Measurements from ENCODE around the gene TNFSF11.

The TNFSF11 gene

GRCh38 chr13:42577538-42577937 is 3.6 kb downstream of the TNFSF11 start:
- Histone ChIP-seq H3K9me3 (replicated peaks; ENCODE audit: insufficient read depth, low read length) (no peaks in the 10 kb centered on the region), H3K9ac (ENCODE audit: low read length) (no peak overlapping the region), H4K20me1 (ENCODE audit: insufficient read depth, low read length) (no peaks in the 10 kb centered on the region), H3K36me3 (replicated peaks; ENCODE audit: insufficient read depth, low read length) (no peaks in the 10 kb centered on the region), H2AFZ (ENCODE audit: low read length) (no peak overlapping the region), H3K4me3 (ENCODE audit: low read length) (no peak overlapping the region), H3K4me1 (ENCODE audit: low read length) (no peaks in the 10 kb centered on the region), H3K9me2 (replicated peaks; ENCODE audit: insufficient read depth, low read length) (no peaks in the 10 kb centered on the region), H3F3A (ENCODE audit: insufficient read depth, low read length) (no peaks in the 10 kb centered on the region), H3K27ac (ENCODE audit: low read length) (no peak overlapping the region), H3K4me2 (ENCODE audit: low read depth, low read length) (no peak overlapping the region), H3K27me3 (replicated peaks; ENCODE audit: insufficient read depth, low read length) (no peaks in the 10 kb centered on the region), H3K79me2 (ENCODE audit: low read length) (no peaks in the 10 kb centered on the region)
- TF ChIP-seq CTCF (IDR thresholded peaks at IDR 0.05; ENCODE audit: low read length) (no peak), EZH2phosphoT487 (IDR thresholded peaks at IDR 0.05; ENCODE audit: low read length) (no peak), EZH2 (optimal IDR thresholded peaks at IDR 0.05; ENCODE audit: low read depth, low read length) (no peak)
- DNase-seq, result no peak

- Histone ChIP-seq H3K4me2 (ENCODE audit: low read depth, low read length) (no peak overlapping the region), H3K9ac (ENCODE audit: low read length) (no peak overlapping the region), H2AFZ (ENCODE audit: low read length) (no peak overlapping the region), H4K20me1 (ENCODE audit: insufficient read depth, low read length) (no peaks in the 10 kb centered on the region), H3K27ac (ENCODE audit: low read length) (no peak overlapping the region), H3K4me3 (ENCODE audit: low read length) (no peak overlapping the region), H3K27me3 (replicated peaks; ENCODE audit: insufficient read depth, low read length) (no peaks in the 10 kb centered on the region), H3F3A (ENCODE audit: insufficient read depth, low read length) (no peaks in the 10 kb centered on the region), H3K36me3 (replicated peaks; ENCODE audit: insufficient read depth, low read length) (no peaks in the 10 kb centered on the region), H3K4me1 (ENCODE audit: low read length) (no peaks in the 10 kb centered on the region), H3K9me2 (replicated peaks; ENCODE audit: insufficient read depth, low read length) (no peaks in the 10 kb centered on the region), H3K79me2 (ENCODE audit: low read length) (no peaks in the 10 kb centered on the region), H3K9me3 (replicated peaks; ENCODE audit: insufficient read depth, low read length) (no peaks in the 10 kb centered on the region)
- TF ChIP-seq CTCF (IDR thresholded peaks at IDR 0.05; ENCODE audit: low read length) (no peak), EZH2phosphoT487 (IDR thresholded peaks at IDR 0.05; ENCODE audit: low read length) (no peak), EZH2 (optimal IDR thresholded peaks at IDR 0.05; ENCODE audit: low read depth, low read length) (no peak)
- no peak for DNase-seq
Observed at GRCh38 chr13:42580644-42581043, 6.7 kb downstream of the TNFSF11 start.

GRCh38 chr13:42581427-42581826 is 7.5 kb downstream of the TNFSF11 start:
- H3F3A ChIP-seq (ENCODE audit: insufficient read depth, low read length), result no peaks in the 10 kb centered on the region
- H3K9me3 ChIP-seq (replicated peaks; ENCODE audit: insufficient read depth, low read length), result no peaks in the 10 kb centered on the region
- TF ChIP-seq CTCF (IDR thresholded peaks at IDR 0.05; ENCODE audit: low read length) (no peak), EZH2phosphoT487 (IDR thresholded peaks at IDR 0.05; ENCODE audit: low read length) (no peak), EZH2 (optimal IDR thresholded peaks at IDR 0.05; ENCODE audit: low read depth, low read length) (no peak)
- no peaks in the 10 kb centered on the region for H4K20me1 ChIP-seq (ENCODE audit: insufficient read depth, low read length)
- no peak overlapping the region for H3K4me3 ChIP-seq (ENCODE audit: low read length)
- no peaks in the 10 kb centered on the region for H3K27me3 ChIP-seq (replicated peaks; ENCODE audit: insufficient read depth, low read length)
- DNase-seq, result no peak
- H3K9me2 ChIP-seq (replicated peaks; ENCODE audit: insufficient read depth, low read length), result no peaks in the 10 kb centered on the region
- H3K27ac ChIP-seq (ENCODE audit: low read length), result no peak overlapping the region
- no peaks in the 10 kb centered on the region for H3K79me2 ChIP-seq (ENCODE audit: low read length)
- H3K36me3 ChIP-seq (replicated peaks; ENCODE audit: insufficient read depth, low read length), result no peaks in the 10 kb centered on the region
- no peak overlapping the region for H3K9ac ChIP-seq (ENCODE audit: low read length)
- no peak overlapping the region for H3K4me2 ChIP-seq (ENCODE audit: low read depth, low read length)
- no peaks in the 10 kb centered on the region for H3K4me1 ChIP-seq (ENCODE audit: low read length)
- no peak overlapping the region for H2AFZ ChIP-seq (ENCODE audit: low read length)
